GM12892 (cell line): ENCODE measurements around the gene SLC35F2. TPM values are rescaled to one million over a fixed set of nuclear protein-coding genes. Genes with fewer than 3 reads are reported as not detected.
"Not testable (repeated sequence)": the region's sequence is repeated elsewhere in the genome, so short reads cannot be mapped to it uniquely, and the experiment has no call there.

Source experiments
- DNase-seq: peaks from one replicate; pipeline ENCODE4 v3.0.0; 2011; ENCODE audit not compliant: insufficient read length
- FAIRE-seq: peaks from 2 replicates; lab custom pipeline; 2011; peaks lifted over from hg19 to GRCh38; lab: Jason Lieb, UNC
- POLR2A ChIP-seq: IDR thresholded peaks from 2 replicates; pipeline ENCODE4 v1.6.1; 2011; ENCODE audit warnings: low read depth, low read length, control low read depth
- POLR2AphosphoS5 ChIP-seq: IDR thresholded peaks from 2 replicates; pipeline ENCODE4 v1.6.1; 2011; ENCODE audit warnings: low read depth, low read length, control low read depth
- TAF1 ChIP-seq: IDR thresholded peaks from 2 replicates; pipeline ENCODE4 v1.6.1; 2011; ENCODE audit warnings: low read depth, mild to moderate bottlenecking, control low read depth, low read length, borderline replicate concordance
- polyA plus RNA-seq: library from polyadenylated mRNA; unstranded; fragments of >200 nt; gene quantifications from one replicate; pipeline ENCODE4 v1.2.1, GENCODE V29; 2012; ENCODE audit warnings: missing spikeins, inconsistent platforms; ENCODE audit not compliant: missing spikeins

SLC35F2 gene, protein sequence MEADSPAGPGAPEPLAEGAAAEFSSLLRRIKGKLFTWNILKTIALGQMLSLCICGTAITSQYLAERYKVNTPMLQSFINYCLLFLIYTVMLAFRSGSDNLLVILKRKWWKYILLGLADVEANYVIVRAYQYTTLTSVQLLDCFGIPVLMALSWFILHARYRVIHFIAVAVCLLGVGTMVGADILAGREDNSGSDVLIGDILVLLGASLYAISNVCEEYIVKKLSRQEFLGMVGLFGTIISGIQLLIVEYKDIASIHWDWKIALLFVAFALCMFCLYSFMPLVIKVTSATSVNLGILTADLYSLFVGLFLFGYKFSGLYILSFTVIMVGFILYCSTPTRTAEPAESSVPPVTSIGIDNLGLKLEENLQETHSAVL
- polyA plus RNA-seq = 19.8 TPM

GRCh38 chr11:107858217-107859070, at the start of gene SLC35F2:
Gene SLC35F2 (minus strand): TSS chr11:107858787. CDS start chr11:107858767, 20 bp downstream.
- FAIRE-seq (peak; percentile 94), DNase-seq (peak; percentile 63)
- TF ChIP-seq POLR2A = peak; percentile 94
- 0 out of 2 replicates have a peak, but pooled peaks have one; percentile 50 for TF ChIP-seq TAF1
- peak; percentile 90 for TF ChIP-seq POLR2AphosphoS5

- DNase-seq = no peak
- FAIRE-seq = no peak
- no peak for TF ChIP-seq TAF1
- TF ChIP-seq POLR2AphosphoS5 = no peak
- TF ChIP-seq POLR2A = no peak
These were observed 49.6 kb upstream of the SLC35F2 start for GRCh38 chr11:107908211-107908610.

DNA sequence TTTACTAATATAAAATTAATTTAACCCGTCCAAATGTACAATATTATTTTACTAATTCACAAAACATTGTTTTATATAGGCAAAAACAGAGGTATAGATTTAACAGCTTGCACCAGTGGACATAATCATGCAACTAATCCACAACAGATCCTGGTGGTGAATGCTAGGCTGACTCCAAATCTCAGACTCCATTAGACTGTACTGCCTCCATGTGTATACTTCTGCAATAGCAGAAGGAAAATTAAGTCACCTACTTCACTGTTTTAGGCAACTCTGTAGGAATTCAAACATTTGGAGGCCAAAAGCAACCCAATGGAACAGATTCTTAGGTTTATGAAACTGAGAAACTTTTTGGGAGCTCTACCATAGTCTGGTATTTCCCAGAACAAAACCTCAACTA, 39.7 kb upstream of the SLC35F2 start:
- DNase-seq = no peak
- TF ChIP-seq POLR2AphosphoS5 (no peak), TAF1 (no peak), POLR2A (no peak)
- no peak for FAIRE-seq

DNA sequence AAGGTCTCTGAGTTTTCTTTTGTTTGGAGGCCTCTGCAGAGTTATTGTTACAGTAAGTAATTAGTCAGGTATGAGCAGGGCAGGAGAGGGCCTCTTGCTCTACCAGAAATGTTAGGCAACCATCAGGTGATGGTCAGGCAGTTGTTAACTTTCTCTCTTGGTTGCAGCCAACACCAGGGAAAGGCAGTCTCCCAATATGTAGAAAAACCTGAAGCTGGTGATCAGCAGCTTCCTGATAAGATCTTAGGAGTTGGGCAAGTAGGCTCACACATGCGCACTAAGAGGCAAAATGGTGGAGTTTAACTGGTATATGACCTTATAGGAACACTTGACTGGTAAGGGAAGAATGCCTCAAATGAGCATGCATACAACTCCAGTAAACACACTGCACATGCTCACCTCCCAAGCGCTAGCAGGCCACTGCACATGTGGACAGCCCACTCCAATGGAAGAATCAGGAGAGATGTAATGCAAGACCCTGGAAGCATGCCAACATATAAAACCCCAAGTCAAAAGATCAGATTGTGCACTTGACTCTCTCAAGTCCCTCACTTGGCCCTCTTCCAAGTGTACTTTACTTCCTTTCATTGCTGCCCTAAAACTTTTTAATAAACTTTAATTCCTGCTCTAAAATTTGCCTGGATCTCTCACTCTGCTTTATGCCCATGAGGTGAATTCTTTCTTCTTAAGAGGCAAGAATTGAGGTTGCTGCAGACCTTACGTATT, 23.7 kb upstream of the SLC35F2 start:
- TF ChIP-seq POLR2AphosphoS5 (no peak), POLR2A (no peak), TAF1 (no peak)
- DNase-seq (no peak), FAIRE-seq (no peak)

- not testable (repeated sequence) for DNase-seq
- peak; percentile 14 for FAIRE-seq
These were observed 22.9 kb upstream of the SLC35F2 start for GRCh38 chr11:107881471-107881870.

GRCh38 chr11:107876141-107876540, 17.6 kb upstream of the SLC35F2 start:
- no peak for FAIRE-seq
- TF ChIP-seq POLR2A (no peak), TAF1 (no peak), POLR2AphosphoS5 (no peak)
- no peak for DNase-seq

- DNase-seq (no peak), FAIRE-seq (no peak)
- TF ChIP-seq POLR2AphosphoS5 = no peak
- no peak for TF ChIP-seq POLR2A
- TF ChIP-seq TAF1 = no peak
These were observed 6.0 kb upstream of the SLC35F2 start for GRCh38 chr11:107864591-107864990.

GRCh38 chr11:107860688-107861087, 2.1 kb upstream of the SLC35F2 start:
- FAIRE-seq (no peak), DNase-seq (no peak)
- TF ChIP-seq POLR2A = no peak
- TF ChIP-seq TAF1 = no peak
- TF ChIP-seq POLR2AphosphoS5 = no peak

DNA sequence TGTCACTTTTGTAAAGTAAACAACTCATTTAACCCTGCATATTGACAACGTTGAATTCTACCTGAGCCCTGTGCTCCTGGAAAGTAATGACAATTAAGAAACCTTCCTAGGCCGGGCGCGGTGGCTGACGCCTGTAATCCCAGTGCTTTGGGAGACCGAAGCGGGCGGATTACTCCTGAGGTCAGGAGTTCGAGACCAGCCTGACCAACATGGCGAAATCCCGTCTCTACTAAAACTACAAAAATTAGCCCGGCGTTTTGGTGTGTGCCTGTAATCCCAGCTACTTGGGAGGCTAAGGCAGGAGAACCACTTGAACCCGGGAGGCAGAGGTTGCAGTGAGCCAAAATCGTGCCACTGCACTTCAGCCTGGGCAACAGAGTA, 1.6 kb upstream of the SLC35F2 start:
- not testable (repeated sequence) for FAIRE-seq, DNase-seq

DNA sequence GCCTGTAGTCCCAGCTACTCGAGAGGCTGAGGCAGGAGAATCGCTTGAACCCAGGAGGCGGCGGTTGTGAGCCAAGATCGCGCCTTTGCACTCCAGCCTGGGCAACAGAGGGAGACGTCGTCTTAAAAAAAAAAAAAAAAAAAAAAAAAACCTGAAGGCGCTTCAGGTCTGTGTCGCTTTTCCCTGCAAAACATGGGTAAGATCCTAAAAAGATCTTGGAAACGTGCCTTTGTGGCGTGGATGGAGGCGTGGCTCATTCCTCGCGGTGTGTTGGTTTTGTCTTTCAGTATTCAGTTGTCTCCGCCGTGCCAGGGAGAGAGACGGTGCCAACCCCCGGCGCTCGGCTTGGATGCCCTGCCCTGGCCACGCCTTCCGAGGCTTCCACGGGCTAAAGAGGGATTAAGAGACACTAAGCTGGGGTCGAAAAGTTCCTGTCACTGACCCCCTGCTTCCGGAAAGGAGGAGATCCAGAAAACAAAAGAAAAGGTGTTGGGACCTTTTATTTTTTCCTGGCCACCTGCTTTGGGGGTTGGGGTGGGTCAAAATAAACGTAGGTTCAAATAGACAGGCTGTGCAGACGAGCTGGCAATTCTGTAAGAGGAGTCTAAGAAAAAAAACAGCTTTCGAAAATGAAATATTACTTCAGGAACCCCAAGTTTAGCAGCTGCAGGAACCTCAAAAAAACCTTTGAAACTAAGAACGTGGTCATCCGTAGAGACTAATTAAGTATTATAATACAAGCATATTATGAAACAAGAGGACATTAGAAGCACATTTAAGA, 1.1 kb upstream of the SLC35F2 start:
- DNase-seq (no peak), FAIRE-seq (peak; percentile 70)
- TF ChIP-seq POLR2A (peak; percentile 17; the same call in 1 of the 2 replicates), TAF1 (no peak)
